SK-N-SH treated with all-trans-retinoic acid at 6 μM for 48 hours (cell line): ENCODE measurements around the gene UCKL1.

Experiments used
- ATAC-seq: fragments of 200-7000 bp; cut with Tn5 transposase; 3 replicates; pipeline ENCODE4 v1.9.1; 2020; ENCODE audit warnings: mild to moderate bottlenecking, moderate library complexity
- BACH2 ChIP-seq: fragments of 250-450 bp; sonication (Bioruptor Pico); IDR thresholded peaks from 2 replicates; pipeline ENCODE4 v1.9.0; 2021; ENCODE audit warnings: mild to moderate bottlenecking, borderline replicate concordance
- CSDC2 ChIP-seq: fragments of 250-450 bp; sonication (Bioruptor Pico); IDR thresholded peaks from 2 replicates; pipeline ENCODE4 v1.5.0; 2020; ENCODE audit warnings: mild to moderate bottlenecking, moderate library complexity
- ESRRG ChIP-seq: fragments of 250-450 bp; sonication (Bioruptor Pico); IDR thresholded peaks from 2 replicates; pipeline ENCODE4 v1.6.1; 2021; ENCODE audit warnings: mild to moderate bottlenecking
- GLIS3 ChIP-seq: fragments of 250-450 bp; sonication (Bioruptor Pico); IDR thresholded peaks from 2 replicates; pipeline ENCODE4 v1.5.0; 2020; ENCODE audit warnings: mild to moderate bottlenecking, moderate library complexity
- OSR1 ChIP-seq: fragments of 250-450 bp; sonication (Bioruptor Pico); IDR thresholded peaks from 2 replicates; pipeline ENCODE4 v1.8.0; 2022; ENCODE audit warnings: moderate library complexity, mild to moderate bottlenecking, inconsistent platforms
- PPARA ChIP-seq: fragments of 250-450 bp; sonication (Bioruptor Pico); IDR thresholded peaks from 2 replicates; pipeline ENCODE4 v1.5.0; 2020; ENCODE audit warnings: mild to moderate bottlenecking, borderline replicate concordance
- RARB ChIP-seq: fragments of 250-450 bp; sonication (Bioruptor Pico); IDR thresholded peaks from 2 replicates; pipeline ENCODE4 v1.8.0; 2021; ENCODE audit warnings: mild to moderate bottlenecking, moderate library complexity
- SNAI2 ChIP-seq: fragments of 250-450 bp; sonication (Bioruptor Pico); IDR thresholded peaks from 2 replicates; pipeline ENCODE4 v1.5.0; 2020; ENCODE audit warnings: mild to moderate bottlenecking, moderate library complexity
- TCF4 ChIP-seq: fragments of 250-450 bp; sonication (Bioruptor Pico); IDR thresholded peaks from 2 replicates; pipeline ENCODE4 v1.8.0; 2021; ENCODE audit warnings: mild to moderate bottlenecking, moderate library complexity, borderline replicate concordance
- TOX ChIP-seq: fragments of 250-450 bp; sonication (Bioruptor Pico); IDR thresholded peaks from 2 replicates; pipeline ENCODE4 v1.8.0; 2021; ENCODE audit warnings: mild to moderate bottlenecking, moderate library complexity, borderline replicate concordance
- ZC3H10 ChIP-seq: fragments of 250-450 bp; sonication (Bioruptor Pico); IDR thresholded peaks from 2 replicates; pipeline ENCODE4 v1.5.1; 2021; ENCODE audit warnings: mild to moderate bottlenecking, moderate library complexity
- ZFP3 ChIP-seq: fragments of 250-450 bp; sonication (Bioruptor Pico); IDR thresholded peaks from 2 replicates; pipeline ENCODE4 v1.5.0; 2020; ENCODE audit warnings: mild to moderate bottlenecking, moderate library complexity
- ZFP30 ChIP-seq: fragments of 450-650 bp; formaldehyde crosslinking; IDR thresholded peaks from 2 replicates; pipeline ENCODE4 v1.5.0; 2022; ENCODE audit warnings: mild to moderate bottlenecking, moderate library complexity
- ZNF565 ChIP-seq: fragments of 450-650 bp; formaldehyde crosslinking; conservative IDR thresholded peaks from 2 replicates; pipeline ENCODE4 v1.5.0; 2020; ENCODE audit warnings: low read depth, mild to moderate bottlenecking, moderate library complexity
- ZNF70 ChIP-seq: fragments of 450-650 bp; formaldehyde crosslinking; IDR thresholded peaks from 2 replicates; pipeline ENCODE4 v1.5.0; 2020; ENCODE audit warnings: mild to moderate bottlenecking, moderate library complexity
- ZNF8 ChIP-seq: fragments of 450-650 bp; formaldehyde crosslinking; IDR thresholded peaks from 2 replicates; pipeline ENCODE4 v1.5.0; 2020; ENCODE audit warnings: mild to moderate bottlenecking, moderate library complexity
- TF ChIP-seq, protein P1 (sequence below): fragments of 250-450 bp; sonication (Bioruptor Pico); IDR thresholded peaks from 2 replicates; pipeline ENCODE4 v1.8.0; 2021; ENCODE audit warnings: low read depth, mild to moderate bottlenecking, moderate library complexity, borderline replicate concordance
- TF ChIP-seq, protein P2 (sequence below): fragments of 250-450 bp; sonication (Bioruptor Pico); IDR thresholded peaks from 2 replicates; pipeline ENCODE4 v1.5.1; 2020; ENCODE audit warnings: low read depth, mild to moderate bottlenecking, moderate library complexity
- TF ChIP-seq, protein P3 (sequence below): fragments of 250-450 bp; sonication (Bioruptor Pico); IDR thresholded peaks from 2 replicates; pipeline ENCODE4 v1.8.0; 2020; ENCODE audit warnings: mild to moderate bottlenecking, moderate library complexity, borderline replicate concordance
- TF ChIP-seq, protein P4 (sequence below): fragments of 250-450 bp; sonication (Bioruptor Pico); IDR thresholded peaks from 2 replicates; pipeline ENCODE4 v1.5.1; 2021; ENCODE audit warnings: mild to moderate bottlenecking, moderate library complexity
- TF ChIP-seq, protein P5 (sequence below): fragments of 250-450 bp; sonication (Bioruptor Pico); IDR thresholded peaks from 2 replicates; pipeline ENCODE4 v1.5.0; 2020; ENCODE audit warnings: mild to moderate bottlenecking, moderate library complexity

Gene UCKL1

DNA sequence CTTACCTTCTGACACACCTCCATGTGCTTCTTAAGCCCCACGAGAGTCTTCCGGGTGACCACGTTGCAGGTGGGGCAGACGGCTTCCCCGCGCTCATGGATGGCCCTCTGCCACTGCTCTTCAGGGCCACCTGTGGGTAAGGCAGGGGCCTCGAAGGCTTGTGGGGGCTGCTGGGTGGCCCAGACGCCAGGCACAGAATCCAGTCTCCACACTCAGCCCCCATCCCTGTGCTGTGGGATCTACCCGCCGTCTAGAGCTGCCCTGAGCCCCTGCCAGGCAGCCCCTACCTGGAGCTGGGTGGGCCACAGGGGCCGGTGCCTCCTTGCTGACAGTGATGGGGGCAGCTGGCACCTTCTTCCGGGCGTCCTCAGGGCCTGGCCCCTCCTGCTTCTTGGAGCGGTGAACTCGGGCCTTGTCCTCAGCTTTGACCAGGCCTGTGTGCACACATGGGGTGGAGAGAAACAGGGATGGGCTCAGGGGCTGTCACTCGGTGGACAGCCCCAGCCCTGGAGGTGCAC, 7.6 kb upstream of the UCKL1 start:
- no peak for ATAC-seq
- TF ChIP-seq SNAI2, result no peak
- no peak for TF ChIP-seq ZFP30 (CRISPR knock-in tag)
- TF ChIP-seq TOX (CRISPR knock-in tag), result no peak
- TF ChIP-seq ZNF565 (CRISPR knock-in tag), result no peak
- TF ChIP-seq, protein P1, sequence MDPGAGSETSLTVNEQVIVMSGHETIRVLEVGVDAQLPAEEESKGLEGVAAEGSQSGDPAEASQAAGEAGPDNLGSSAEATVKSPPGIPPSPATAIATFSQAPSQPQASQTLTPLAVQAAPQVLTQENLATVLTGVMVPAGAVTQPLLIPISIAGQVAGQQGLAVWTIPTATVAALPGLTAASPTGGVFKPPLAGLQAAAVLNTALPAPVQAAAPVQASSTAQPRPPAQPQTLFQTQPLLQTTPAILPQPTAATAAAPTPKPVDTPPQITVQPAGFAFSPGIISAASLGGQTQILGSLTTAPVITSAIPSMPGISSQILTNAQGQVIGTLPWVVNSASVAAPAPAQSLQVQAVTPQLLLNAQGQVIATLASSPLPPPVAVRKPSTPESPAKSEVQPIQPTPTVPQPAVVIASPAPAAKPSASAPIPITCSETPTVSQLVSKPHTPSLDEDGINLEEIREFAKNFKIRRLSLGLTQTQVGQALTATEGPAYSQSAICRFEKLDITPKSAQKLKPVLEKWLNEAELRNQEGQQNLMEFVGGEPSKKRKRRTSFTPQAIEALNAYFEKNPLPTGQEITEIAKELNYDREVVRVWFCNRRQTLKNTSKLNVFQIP (CRISPR knock-in tag), result no peak
- TF ChIP-seq ZNF70 (CRISPR knock-in tag), result no peak
- no peak for TF ChIP-seq ZNF8 (CRISPR knock-in tag)
- TF ChIP-seq, protein P2, sequence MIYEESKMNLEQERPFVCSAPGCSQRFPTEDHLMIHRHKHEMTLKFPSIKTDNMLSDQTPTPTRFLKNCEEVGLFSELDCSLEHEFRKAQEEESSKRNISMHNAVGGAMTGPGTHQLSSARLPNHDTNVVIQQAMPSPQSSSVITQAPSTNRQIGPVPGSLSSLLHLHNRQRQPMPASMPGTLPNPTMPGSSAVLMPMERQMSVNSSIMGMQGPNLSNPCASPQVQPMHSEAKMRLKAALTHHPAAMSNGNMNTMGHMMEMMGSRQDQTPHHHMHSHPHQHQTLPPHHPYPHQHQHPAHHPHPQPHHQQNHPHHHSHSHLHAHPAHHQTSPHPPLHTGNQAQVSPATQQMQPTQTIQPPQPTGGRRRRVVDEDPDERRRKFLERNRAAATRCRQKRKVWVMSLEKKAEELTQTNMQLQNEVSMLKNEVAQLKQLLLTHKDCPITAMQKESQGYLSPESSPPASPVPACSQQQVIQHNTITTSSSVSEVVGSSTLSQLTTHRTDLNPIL (CRISPR knock-in tag), result no peak
- no peak for TF ChIP-seq ZC3H10 (CRISPR knock-in tag)
- TF ChIP-seq GLIS3 (CRISPR knock-in tag), result no peak
- TF ChIP-seq, protein P3, sequence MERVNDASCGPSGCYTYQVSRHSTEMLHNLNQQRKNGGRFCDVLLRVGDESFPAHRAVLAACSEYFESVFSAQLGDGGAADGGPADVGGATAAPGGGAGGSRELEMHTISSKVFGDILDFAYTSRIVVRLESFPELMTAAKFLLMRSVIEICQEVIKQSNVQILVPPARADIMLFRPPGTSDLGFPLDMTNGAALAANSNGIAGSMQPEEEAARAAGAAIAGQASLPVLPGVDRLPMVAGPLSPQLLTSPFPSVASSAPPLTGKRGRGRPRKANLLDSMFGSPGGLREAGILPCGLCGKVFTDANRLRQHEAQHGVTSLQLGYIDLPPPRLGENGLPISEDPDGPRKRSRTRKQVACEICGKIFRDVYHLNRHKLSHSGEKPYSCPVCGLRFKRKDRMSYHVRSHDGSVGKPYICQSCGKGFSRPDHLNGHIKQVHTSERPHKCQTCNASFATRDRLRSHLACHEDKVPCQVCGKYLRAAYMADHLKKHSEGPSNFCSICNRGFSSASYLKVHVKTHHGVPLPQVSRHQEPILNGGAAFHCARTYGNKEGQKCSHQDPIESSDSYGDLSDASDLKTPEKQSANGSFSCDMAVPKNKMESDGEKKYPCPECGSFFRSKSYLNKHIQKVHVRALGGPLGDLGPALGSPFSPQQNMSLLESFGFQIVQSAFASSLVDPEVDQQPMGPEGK, result no peak
- TF ChIP-seq, protein P4, sequence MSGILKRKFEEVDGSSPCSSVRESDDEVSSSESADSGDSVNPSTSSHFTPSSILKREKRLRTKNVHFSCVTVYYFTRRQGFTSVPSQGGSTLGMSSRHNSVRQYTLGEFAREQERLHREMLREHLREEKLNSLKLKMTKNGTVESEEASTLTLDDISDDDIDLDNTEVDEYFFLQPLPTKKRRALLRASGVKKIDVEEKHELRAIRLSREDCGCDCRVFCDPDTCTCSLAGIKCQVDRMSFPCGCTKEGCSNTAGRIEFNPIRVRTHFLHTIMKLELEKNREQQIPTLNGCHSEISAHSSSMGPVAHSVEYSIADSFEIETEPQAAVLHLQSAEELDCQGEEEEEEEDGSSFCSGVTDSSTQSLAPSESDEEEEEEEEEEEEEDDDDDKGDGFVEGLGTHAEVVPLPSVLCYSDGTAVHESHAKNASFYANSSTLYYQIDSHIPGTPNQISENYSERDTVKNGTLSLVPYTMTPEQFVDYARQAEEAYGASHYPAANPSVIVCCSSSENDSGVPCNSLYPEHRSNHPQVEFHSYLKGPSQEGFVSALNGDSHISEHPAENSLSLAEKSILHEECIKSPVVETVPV (CRISPR knock-in tag), result no peak
- no peak for TF ChIP-seq TCF4 (CRISPR knock-in tag)
- no peak for TF ChIP-seq BACH2
- TF ChIP-seq, protein P5, sequence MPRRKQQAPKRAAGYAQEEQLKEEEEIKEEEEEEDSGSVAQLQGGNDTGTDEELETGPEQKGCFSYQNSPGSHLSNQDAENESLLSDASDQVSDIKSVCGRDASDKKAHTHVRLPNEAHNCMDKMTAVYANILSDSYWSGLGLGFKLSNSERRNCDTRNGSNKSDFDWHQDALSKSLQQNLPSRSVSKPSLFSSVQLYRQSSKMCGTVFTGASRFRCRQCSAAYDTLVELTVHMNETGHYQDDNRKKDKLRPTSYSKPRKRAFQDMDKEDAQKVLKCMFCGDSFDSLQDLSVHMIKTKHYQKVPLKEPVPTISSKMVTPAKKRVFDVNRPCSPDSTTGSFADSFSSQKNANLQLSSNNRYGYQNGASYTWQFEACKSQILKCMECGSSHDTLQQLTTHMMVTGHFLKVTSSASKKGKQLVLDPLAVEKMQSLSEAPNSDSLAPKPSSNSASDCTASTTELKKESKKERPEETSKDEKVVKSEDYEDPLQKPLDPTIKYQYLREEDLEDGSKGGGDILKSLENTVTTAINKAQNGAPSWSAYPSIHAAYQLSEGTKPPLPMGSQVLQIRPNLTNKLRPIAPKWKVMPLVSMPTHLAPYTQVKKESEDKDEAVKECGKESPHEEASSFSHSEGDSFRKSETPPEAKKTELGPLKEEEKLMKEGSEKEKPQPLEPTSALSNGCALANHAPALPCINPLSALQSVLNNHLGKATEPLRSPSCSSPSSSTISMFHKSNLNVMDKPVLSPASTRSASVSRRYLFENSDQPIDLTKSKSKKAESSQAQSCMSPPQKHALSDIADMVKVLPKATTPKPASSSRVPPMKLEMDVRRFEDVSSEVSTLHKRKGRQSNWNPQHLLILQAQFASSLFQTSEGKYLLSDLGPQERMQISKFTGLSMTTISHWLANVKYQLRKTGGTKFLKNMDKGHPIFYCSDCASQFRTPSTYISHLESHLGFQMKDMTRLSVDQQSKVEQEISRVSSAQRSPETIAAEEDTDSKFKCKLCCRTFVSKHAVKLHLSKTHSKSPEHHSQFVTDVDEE (CRISPR knock-in tag), result no peak
- TF ChIP-seq OSR1 (CRISPR knock-in tag), result no peak
- TF ChIP-seq RARB (CRISPR knock-in tag), result no peak
- no peak for TF ChIP-seq ESRRG (CRISPR knock-in tag)

DNA sequence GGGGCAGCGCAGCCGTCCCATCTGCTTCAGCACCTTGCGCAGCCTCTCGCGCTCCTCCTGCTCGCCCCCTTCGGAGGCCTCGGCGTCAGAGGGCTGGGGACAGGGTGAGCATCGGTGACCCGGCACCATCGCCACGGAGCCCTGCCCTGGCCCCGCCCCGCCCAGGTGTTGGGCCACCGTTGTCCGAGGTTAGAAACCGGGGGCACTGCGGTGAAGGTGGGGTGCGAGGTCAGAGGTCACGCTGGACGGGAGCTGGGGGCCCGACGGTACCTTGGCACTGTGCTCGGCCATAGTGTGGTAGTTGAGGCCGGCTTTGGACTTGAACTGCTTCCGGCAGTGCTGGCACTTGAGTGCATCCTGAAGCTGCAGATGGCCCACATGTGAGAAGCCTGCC, 7.1 kb upstream of the UCKL1 start:
- ATAC-seq, result no peak
- TF ChIP-seq PPARA, result no peak
- TF ChIP-seq, protein P5 (CRISPR knock-in tag), result no peak
- no peak for TF ChIP-seq SNAI2
- no peak for TF ChIP-seq GLIS3 (CRISPR knock-in tag)
- no peak for TF ChIP-seq ZC3H10 (CRISPR knock-in tag)
- TF ChIP-seq BACH2, result no peak
- TF ChIP-seq, protein P1 (CRISPR knock-in tag), result no peak
- no peak for TF ChIP-seq OSR1 (CRISPR knock-in tag)
- TF ChIP-seq RARB (CRISPR knock-in tag), result no peak
- TF ChIP-seq ZFP3 (CRISPR knock-in tag), result no peak
- TF ChIP-seq ZNF70 (CRISPR knock-in tag), result no peak
- no peak for TF ChIP-seq CSDC2 (CRISPR knock-in tag)
- TF ChIP-seq, protein P4 (CRISPR knock-in tag), result no peak
